Upper lobe of left lung (tissue), 6 donors: ENCODE results near the gene RRP1B. TPM values are rescaled to one million over a fixed set of nuclear protein-coding genes. Genes with fewer than 3 reads are reported as not detected.
A peak's percentile ranks its signal among the peaks of the same experiment; 100 is the strongest.

Experiments
- ATAC-seq, 2 donors: fragments of 200-7000 bp; cut with Tn5 transposase; one replicate each; pipeline ENCODE4 v1.9.1; 2022; ENCODE audit warnings: mild to moderate bottlenecking in 2 of 2, moderate library complexity in 2 of 2; ENCODE audit not compliant: low FRiP score in 2 of 2
- DNase-seq, 2 donors: peaks; one replicate each; pipeline ENCODE4 v3.0.0-alpha.2; 2019 to 2020
- H3K27ac ChIP-seq, 4 donors: fragments of 200-600 bp; sonication (generic); one replicate each; pipeline ENCODE4 v1.5.1; 2016 to 2019
- H3K27me3 ChIP-seq, 4 donors: fragments of 200-600 bp; sonication (generic); one replicate each; pipeline ENCODE4 v1.5.1; 2017 to 2019
- H3K36me3 ChIP-seq, 4 donors: fragments of 200-600 bp; sonication (generic); one replicate each; pipeline ENCODE4 v1.5.1; 2016 to 2019
- H3K4me1 ChIP-seq, 4 donors: fragments of 200-600 bp; sonication (generic); one replicate each; pipeline ENCODE4 v1.5.1; 2018 to 2019
- H3K4me3 ChIP-seq, 4 donors: fragments of 200-600 bp; sonication (generic); one replicate each; pipeline ENCODE4 v1.5.1; 2017 to 2019; ENCODE audit warnings: mild to moderate bottlenecking in 2 of 4, moderate library complexity in 1 of 4
- H3K9me3 ChIP-seq, 4 donors: fragments of 200-600 bp; sonication (generic); one replicate each; pipeline ENCODE4 v1.5.1; 2018 to 2019
- EP300 ChIP-seq, 4 donors: sonication (generic); formaldehyde crosslinking; IDR thresholded peaks; one replicate each; pipeline ENCODE4 v1.5.1; 2017; ENCODE audit warnings: antibody characterized with exemption in 4 of 4, control low read depth in 2 of 4
- POLR2A ChIP-seq, 4 donors: fragments of 450-650 bp; IDR thresholded peaks; one replicate each; pipeline ENCODE4 v1.5.1; 2016 to 2017; ENCODE audit warnings: antibody characterized with exemption in 4 of 4, mild to moderate bottlenecking in 2 of 4
- POLR2AphosphoS5 ChIP-seq, 2 donors: sonication (generic); formaldehyde crosslinking; IDR thresholded peaks; one replicate each; pipeline ENCODE4 v1.5.1; 2017; ENCODE audit warnings: antibody characterized with exemption in 2 of 2
- WGBS, 2 donors: methylation state at CpG; one replicate each; pipeline ENCODE4 v1.1.5; 2017 to 2018; 5-methylcytosine and 5-hydroxymethylcytosine counted together
- total RNA-seq, 6 donors: library from RNA; depleted of rRNA in 4 of 6; stranded (reverse); fragments of >200 nt in 4 of 6; gene quantifications; one replicate each; pipeline versions ENCODE4 v1.1.0 to v1.2.1, GENCODE V29; 2016 to 2021
- TF ChIP-seq, protein P1 (sequence below), 6 experiments: fragments of 450-650 bp in 4 of 6; fragments of 200-600 bp in 2 of 6; sonication (generic) in 2 of 6; IDR thresholded peaks; one replicate each; pipeline ENCODE4 v1.5.1; 2016 to 2019; ENCODE audit warnings: antibody characterized with exemption in 6 of 6
- donor health status: DM: no; HTN: no; CAD: no; lungs with moderate emphysema.
- donor health status: DM: no; HTN: yes; CAD: no; lungs with severe emphysema.

RRP1B gene
- total RNA-seq, 6 donors from 2014 or later, result 11.5 to 22.8 (median 19.7) TPM

DNA sequence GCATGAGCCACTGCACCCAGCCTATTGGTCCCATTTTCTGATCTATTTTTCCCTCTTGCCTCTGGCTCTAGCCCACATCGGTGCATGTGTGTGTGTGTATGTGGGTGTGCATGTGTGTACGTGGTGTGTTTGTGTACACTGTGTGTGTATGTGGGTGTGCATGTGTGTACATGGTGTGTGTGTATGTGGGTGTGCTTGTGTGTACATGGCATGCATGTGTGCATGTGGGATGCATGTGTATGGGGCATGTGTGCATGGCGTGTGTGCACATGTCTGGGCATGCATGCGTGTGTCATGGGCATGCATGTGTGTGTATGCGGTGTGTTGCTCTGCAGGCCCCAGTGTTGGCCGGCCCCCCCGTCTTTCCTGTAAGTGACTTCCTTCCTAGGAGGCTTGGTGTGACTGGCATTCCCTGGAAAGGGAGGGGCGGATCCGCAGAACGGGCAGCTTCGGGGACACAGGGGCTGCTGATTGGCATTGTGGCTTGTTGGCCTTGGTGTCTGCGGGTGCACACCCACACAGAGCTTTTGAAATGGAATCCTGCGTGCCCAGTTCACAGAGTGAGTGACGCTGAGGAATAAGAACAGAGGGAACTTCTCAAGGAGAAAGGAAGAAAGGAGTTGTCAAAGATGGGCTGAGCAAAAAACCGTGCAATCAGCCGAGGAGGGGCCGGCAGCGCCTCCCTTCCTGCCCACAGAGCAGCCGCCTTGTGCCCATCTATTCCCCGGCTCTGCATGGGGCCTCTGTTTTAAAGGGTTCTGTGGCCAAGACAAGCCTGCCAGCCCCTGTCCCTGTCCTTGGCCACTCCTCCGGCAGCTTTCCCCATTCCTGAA lies 67.5 kb downstream of the RRP1B start:
- no peaks in the 10 kb centered on the region for H3K27me3 ChIP-seq
- no peaks in the 10 kb centered on the region for H3K9me3 ChIP-seq
- H3K4me3 ChIP-seq, result peak overlapping the region in 1 of 4 donors; percentile 56
- DNase-seq (peak in 1 of 2 donors; percentile 73), ATAC-seq (peak; percentile 0 to 2)
- peaks cover 6 to 17% (median 9%) of the 10 kb centered on the region in 4 donors for H3K36me3 ChIP-seq
- peak overlapping the region; percentile 87 to 97 (median 90) for H3K27ac ChIP-seq
- peak in 2 of 4 donors; percentile 35 to 78 for TF ChIP-seq EP300 (IDR thresholded peaks at IDR 0.05)
- TF ChIP-seq, protein P1, sequence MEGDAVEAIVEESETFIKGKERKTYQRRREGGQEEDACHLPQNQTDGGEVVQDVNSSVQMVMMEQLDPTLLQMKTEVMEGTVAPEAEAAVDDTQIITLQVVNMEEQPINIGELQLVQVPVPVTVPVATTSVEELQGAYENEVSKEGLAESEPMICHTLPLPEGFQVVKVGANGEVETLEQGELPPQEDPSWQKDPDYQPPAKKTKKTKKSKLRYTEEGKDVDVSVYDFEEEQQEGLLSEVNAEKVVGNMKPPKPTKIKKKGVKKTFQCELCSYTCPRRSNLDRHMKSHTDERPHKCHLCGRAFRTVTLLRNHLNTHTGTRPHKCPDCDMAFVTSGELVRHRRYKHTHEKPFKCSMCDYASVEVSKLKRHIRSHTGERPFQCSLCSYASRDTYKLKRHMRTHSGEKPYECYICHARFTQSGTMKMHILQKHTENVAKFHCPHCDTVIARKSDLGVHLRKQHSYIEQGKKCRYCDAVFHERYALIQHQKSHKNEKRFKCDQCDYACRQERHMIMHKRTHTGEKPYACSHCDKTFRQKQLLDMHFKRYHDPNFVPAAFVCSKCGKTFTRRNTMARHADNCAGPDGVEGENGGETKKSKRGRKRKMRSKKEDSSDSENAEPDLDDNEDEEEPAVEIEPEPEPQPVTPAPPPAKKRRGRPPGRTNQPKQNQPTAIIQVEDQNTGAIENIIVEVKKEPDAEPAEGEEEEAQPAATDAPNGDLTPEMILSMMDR (IDR thresholded peaks at IDR 0.05), result no peak
- TF ChIP-seq POLR2AphosphoS5 (IDR thresholded peaks at IDR 0.05), result peak; percentile 58 to 78
- TF ChIP-seq POLR2A (IDR thresholded peaks at IDR 0.05), result peak in 1 of 4 donors; percentile 26
- peaks cover 62 to 80% (median 66%) of the 10 kb centered on the region in 4 donors for H3K4me1 ChIP-seq
- WGBS, 2 donors, result 44 to 57% methylated on average over 17 to 21 of the region's 21 CpGs

DNA sequence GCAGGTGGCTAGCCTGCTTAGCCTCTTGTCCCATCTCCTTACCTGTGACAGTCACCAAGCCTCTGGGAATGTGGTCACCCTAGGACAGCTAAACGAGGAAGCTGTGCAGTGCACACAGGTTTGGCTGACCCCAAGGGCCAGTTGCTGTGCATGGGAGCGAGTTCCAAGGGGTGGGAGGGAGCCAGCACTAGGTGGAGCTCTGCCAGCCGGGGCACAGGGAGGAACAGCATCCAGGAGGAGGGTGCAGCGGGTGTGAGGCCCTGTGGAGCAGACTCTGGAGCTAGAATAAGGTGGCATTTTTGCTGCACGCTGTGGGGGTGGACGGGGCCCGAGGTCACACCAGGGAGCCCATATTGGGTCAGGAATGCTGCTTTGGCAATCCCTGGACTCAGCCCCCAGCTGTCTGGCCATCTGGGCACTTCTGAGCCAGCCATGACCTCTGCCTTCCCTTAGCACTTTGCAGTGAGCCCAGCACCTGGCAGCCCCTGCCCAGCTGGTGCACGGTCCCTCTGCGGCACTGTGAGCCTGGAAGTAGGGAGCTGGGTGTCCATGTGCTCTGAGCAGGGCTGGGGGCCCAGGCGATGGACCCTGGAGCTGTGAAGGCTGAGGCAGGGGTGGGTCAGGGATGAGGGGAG lies 68.3 kb downstream of the RRP1B start:
- H3K36me3 ChIP-seq, result peaks cover 6 to 17% (median 9%) of the 10 kb centered on the region in 4 donors
- H3K27me3 ChIP-seq, result no peaks in the 10 kb centered on the region
- H3K4me1 ChIP-seq, result peaks cover 57 to 78% (median 63%) of the 10 kb centered on the region in 4 donors
- TF ChIP-seq POLR2AphosphoS5 (IDR thresholded peaks at IDR 0.05) (no peak), POLR2A (IDR thresholded peaks at IDR 0.05) (peak in 1 of 4 donors; percentile 7), EP300 (IDR thresholded peaks at IDR 0.05) (no peak)
- TF ChIP-seq, protein P1 (IDR thresholded peaks at IDR 0.05), result no peak
- no peaks in the 10 kb centered on the region for H3K9me3 ChIP-seq
- DNase-seq (peak in 1 of 2 donors; percentile 64), ATAC-seq (peak; percentile 2 to 31)
- peak overlapping the region; percentile 87 to 97 (median 90) for H3K27ac ChIP-seq
- peak overlapping the region in 2 of 4 donors; percentile 49 to 56 for H3K4me3 ChIP-seq
- 44 to 56% methylated on average over 3 to 10 of the region's 10 CpGs for WGBS, 2 donors

DNA sequence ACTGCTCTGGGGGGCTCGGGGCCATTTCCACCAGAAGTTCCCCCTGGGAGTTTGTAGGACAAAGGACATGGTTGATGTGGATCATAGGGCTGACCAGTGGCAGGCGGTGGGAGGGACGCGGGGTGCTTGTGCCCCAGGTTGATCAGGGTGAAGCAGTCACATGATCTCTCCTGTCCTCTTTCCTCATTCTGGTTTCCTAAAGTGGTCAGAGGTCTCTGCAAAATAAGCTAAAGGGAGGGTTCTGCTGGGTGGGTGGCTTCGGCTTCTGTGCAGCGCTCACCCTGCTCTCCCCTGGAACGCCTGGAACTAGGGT lies 68.8 kb downstream of the RRP1B start:
- H3K27ac ChIP-seq, result peak overlapping the region; percentile 87 to 97 (median 90)
- peaks cover 60 to 81% (median 65%) of the 10 kb centered on the region in 4 donors for H3K4me1 ChIP-seq
- peak overlapping the region in 3 of 4 donors; percentile 40 to 56 (median 49) for H3K4me3 ChIP-seq
- DNase-seq, result peak in 1 of 2 donors; percentile 77
- H3K9me3 ChIP-seq, result no peaks in the 10 kb centered on the region
- 10 to 20% methylated on average over 4 to 7 of the region's 7 CpGs for WGBS, 2 donors
- H3K27me3 ChIP-seq, result no peaks in the 10 kb centered on the region
- peak in 1 of 2 donors; percentile 64 for ATAC-seq
- peaks cover 6 to 17% (median 9%) of the 10 kb centered on the region in 4 donors for H3K36me3 ChIP-seq
- TF ChIP-seq POLR2AphosphoS5 (IDR thresholded peaks at IDR 0.05) (no peak), EP300 (IDR thresholded peaks at IDR 0.05) (no peak), POLR2A (IDR thresholded peaks at IDR 0.05) (no peak)
- TF ChIP-seq, protein P1 (IDR thresholded peaks at IDR 0.05), result peak in 1 of 6 experiments; percentile 8

DNA sequence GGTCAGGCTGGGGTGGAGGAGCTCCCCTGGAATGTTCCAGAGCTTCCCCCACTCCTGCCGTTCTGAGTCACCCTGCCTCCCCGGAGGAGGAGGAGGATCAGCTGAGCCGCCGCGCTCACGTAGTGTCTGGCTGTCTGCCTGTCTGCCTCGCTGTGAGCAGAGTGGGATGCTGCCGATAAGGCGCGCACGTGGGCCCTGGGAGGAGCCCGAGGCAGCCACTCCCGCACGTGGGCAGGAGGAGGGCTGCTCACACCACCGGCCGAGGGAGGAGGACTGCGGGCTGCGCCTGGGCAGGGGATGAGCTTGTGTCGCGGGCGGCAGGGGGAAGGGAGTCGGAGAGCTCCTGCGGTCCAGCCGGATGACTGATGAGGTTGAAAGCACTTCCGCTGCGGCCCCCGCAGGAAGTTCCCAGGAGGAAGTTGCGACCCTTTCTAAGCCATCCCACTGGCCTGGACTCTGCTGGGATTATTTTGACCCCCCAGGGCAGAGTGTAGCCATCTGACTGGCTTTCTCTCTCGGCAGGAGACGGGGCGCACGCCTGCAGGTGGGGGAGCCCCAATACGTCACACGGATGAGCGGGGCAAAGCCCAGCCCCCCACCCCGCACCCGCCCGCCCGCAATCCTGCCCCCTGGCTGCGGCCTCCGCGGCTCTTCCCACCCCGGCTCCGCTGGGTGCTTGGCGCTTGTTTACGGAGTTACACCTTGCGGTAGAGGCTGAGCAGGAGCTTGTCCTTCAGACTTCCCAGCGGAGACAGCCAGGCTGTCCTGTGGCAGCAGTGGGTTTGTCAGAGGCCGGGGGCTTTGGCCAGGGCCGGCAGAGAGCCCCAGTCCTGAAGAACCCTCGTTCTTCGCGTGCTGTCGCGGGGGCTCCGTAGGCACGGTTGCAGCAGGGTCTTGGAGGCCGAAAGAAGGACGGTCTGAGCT lies 69.4 kb downstream of the RRP1B start:
- ATAC-seq, result peak; percentile 90 to 94
- WGBS, 2 donors, result 9% methylated on average over 40 of the region's 59 CpGs; no CpG with 5 or more reads in 1 of the 2 donors

More for the DNA sequence above, 69.4 kb downstream of the RRP1B start:
- Histone ChIP-seq H3K4me1 (peaks cover 61 to 87% (median 71%) of the 10 kb centered on the region in 4 donors), H3K36me3 (peaks cover under 1 to 12% (median 6%) of the 10 kb centered on the region in 4 donors), H3K27me3 (no peaks in the 10 kb centered on the region), H3K27ac (peak overlapping the region; percentile 87 to 97 (median 90)), H3K4me3 (peak overlapping the region; percentile 6 to 56 (median 44)), H3K9me3 (no peaks in the 10 kb centered on the region)
- TF ChIP-seq EP300 (IDR thresholded peaks at IDR 0.05) (peak in 2 of 4 donors; percentile 67 to 93), POLR2AphosphoS5 (IDR thresholded peaks at IDR 0.05) (peak; percentile 87 to 96), POLR2A (IDR thresholded peaks at IDR 0.05) (peak in 2 of 4 donors; percentile 47 to 80)
- TF ChIP-seq, protein P1 (IDR thresholded peaks at IDR 0.05), result peak in 3 of 6 experiments; percentile 8 to 42 (median 13)
- DNase-seq, result peak; percentile 96 to 97
